ENCODE data around the gene PAXIP1.

The PAXIP1 gene

GRCh38 chr7:154898973-154899855 lies 103.7 kb downstream of the PAXIP1 start:
- H3K4me3 ChIP-seq (ENCODE audit: low read length): no peak overlapping the region
- no peak for DNase-seq (ENCODE audit: low read depth)
- TF ChIP-seq CTCF (conservative IDR thresholded peaks at IDR 0.05; ENCODE audit: low read depth, low read length): no peak

- H3K4me3 ChIP-seq (ENCODE audit: low read length): no peak overlapping the region
- TF ChIP-seq CTCF (conservative IDR thresholded peaks at IDR 0.05; ENCODE audit: low read depth, low read length): no peak
- DNase-seq (ENCODE audit: low read depth): no peak
Observed at GRCh38 chr7:154896076-154896475, 106.8 kb downstream of the PAXIP1 start.

Data from retinal pigment epithelial cell (primary cell).